Keratinocyte (primary cell): ENCODE measurements around the gene GARNL3.

ENCODE experiments used
- EZH2 ChIP-seq: IDR thresholded peaks from one replicate; pipeline ENCODE4 v1.6.1; 2012; ENCODE audit warnings: inconsistent platforms, mild to moderate bottlenecking, low read length, moderate library complexity
- TF ChIP-seq, protein P1 (sequence below), 3 experiments: IDR thresholded peaks in 1 of 3; conservative IDR thresholded peaks in 1 of 3; optimal IDR thresholded peaks in 1 of 3; 2 replicates in 2 of 3; 3 replicates in 1 of 3; pipeline versions ENCODE3 to v1.5.1; 2011; ENCODE audit warnings: low read length in 3 of 3, mild to moderate bottlenecking in 3 of 3, moderate library complexity in 2 of 3, control low read depth in 1 of 3, inconsistent platforms in 1 of 3; ENCODE audit not compliant: insufficient read depth in 2 of 3; ENCODE audit errors: extremely low read depth in 1 of 3

DNA sequence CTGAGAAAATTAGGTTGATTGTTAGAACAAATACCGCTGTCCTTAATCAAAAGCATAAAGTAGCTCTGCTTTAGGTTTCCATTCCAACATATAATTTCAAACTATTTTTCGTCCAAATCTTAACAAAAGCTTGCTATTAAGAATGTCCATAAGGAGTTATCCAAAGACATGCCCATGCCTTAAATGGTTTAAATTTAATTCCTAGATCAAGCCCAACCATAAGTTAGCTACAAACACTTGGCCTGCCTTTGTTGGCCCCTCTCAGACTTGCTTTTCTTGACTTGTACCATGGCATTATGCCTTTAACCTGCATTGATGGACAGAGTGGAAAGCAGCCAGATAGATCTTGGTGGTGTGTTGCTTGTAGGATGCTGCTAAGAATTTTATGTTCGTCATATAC is 8.8 kb downstream of the GARNL3 start:
- TF ChIP-seq, protein P1, sequence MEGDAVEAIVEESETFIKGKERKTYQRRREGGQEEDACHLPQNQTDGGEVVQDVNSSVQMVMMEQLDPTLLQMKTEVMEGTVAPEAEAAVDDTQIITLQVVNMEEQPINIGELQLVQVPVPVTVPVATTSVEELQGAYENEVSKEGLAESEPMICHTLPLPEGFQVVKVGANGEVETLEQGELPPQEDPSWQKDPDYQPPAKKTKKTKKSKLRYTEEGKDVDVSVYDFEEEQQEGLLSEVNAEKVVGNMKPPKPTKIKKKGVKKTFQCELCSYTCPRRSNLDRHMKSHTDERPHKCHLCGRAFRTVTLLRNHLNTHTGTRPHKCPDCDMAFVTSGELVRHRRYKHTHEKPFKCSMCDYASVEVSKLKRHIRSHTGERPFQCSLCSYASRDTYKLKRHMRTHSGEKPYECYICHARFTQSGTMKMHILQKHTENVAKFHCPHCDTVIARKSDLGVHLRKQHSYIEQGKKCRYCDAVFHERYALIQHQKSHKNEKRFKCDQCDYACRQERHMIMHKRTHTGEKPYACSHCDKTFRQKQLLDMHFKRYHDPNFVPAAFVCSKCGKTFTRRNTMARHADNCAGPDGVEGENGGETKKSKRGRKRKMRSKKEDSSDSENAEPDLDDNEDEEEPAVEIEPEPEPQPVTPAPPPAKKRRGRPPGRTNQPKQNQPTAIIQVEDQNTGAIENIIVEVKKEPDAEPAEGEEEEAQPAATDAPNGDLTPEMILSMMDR (optimal IDR thresholded peaks at IDR 0.05 in 1 of 3, IDR thresholded peaks at IDR 0.05 in 1 of 3, conservative IDR thresholded peaks at IDR 0.05 in 1 of 3; ENCODE audit: extremely low read depth in 1 of 3, insufficient read depth in 2 of 3, low read length in 3 of 3) = no peak
- TF ChIP-seq EZH2 = no peak
